HG02885 (cell line): ENCODE data around the gene MED14.

Experiments
- ATAC-seq: cut with Tn5 transposase; IDR thresholded peaks from one replicate; pipeline ENCODE4 v1.9.1; 2021; ENCODE audit warnings: mild to moderate bottlenecking; ENCODE audit not compliant: unreplicated experiment, poor library complexity

MED14 gene

GRCh38 chrX:40617566-40617965 is 117.8 kb downstream of the MED14 start:
- ATAC-seq, result no peak

GRCh38 chrX:40615976-40616375 is 119.4 kb downstream of the MED14 start:
- no peak for ATAC-seq

GRCh38 chrX:40612511-40612910 is 122.8 kb downstream of the MED14 start:
- no peak for ATAC-seq

- ATAC-seq, result no peak
Measured at GRCh38 chrX:40607381-40607780, 128.0 kb downstream of the MED14 start.

- ATAC-seq, result no peak
Measured at GRCh38 chrX:40603446-40603845, 131.9 kb downstream of the MED14 start.
